ENCODE measurements around the gene EFCC1.
"Not testable (repeated sequence)": the region's sequence is repeated elsewhere in the genome, so short reads cannot be mapped to it uniquely, and the experiment has no call there.

Gene EFCC1

DNA sequence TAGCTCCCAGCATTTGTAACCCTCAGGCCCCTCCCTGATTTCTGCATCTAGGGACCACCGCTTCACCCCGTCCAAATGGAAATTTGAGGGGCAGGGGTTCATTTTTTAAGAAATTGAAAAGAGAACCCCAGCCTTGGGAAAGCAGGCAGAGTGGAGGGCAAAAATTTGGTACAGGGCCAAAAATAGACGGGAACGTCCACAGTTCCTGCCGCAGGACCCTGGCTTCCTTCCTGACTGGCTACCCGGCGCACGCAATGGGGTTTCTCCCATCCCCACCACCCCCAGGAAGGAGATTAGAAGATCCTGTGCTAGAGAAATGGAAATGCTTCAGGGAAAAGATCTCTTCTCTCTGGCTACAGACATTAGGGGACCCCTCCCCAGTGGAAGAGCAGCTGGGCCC is 80.4 kb downstream of the EFCC1 start:
- DNase-seq (ENCODE audit: low read depth): no peak

DNA sequence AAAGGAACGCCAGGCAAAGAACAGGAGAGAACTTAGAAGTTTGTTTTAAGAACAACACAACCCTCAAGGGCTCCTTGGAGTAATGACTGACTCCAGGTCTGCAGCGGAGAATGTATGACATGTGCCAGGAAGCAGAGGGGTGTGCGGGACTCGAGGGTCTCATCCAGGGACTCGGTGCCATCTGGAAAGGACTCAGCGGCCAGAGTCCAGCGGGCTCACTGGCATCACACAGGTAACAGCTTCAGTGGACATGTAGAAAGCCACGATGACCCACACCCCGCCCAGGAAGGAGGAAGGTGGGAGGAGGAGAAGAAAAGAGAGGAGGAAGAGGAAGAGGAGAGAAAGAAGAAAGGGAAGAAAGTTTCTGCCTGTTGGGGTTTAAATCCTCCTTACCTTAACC is 80.9 kb downstream of the EFCC1 start:
- DNase-seq (ENCODE audit: low read depth): no peak

DNA sequence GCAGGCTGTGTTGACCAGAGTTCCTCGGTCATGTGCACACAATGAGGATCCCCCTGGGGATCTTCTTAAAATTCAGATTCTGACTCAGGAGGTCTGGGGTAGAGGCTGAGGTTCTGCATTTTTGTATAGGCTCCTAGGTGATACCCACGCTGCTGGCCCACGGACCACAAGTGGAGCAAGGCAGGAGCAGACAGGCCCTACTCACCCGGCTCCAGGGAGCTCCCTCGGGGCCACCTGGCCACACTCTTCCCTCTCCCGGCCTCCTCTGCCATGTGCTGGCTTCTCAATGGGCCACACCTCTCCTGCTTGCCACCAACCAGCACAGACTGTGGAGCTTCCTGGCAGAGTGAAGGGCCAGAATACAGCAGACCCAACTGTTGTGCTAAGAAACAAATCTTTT is 83.4 kb downstream of the EFCC1 start:
- no peak for DNase-seq (ENCODE audit: low read depth)

DNA sequence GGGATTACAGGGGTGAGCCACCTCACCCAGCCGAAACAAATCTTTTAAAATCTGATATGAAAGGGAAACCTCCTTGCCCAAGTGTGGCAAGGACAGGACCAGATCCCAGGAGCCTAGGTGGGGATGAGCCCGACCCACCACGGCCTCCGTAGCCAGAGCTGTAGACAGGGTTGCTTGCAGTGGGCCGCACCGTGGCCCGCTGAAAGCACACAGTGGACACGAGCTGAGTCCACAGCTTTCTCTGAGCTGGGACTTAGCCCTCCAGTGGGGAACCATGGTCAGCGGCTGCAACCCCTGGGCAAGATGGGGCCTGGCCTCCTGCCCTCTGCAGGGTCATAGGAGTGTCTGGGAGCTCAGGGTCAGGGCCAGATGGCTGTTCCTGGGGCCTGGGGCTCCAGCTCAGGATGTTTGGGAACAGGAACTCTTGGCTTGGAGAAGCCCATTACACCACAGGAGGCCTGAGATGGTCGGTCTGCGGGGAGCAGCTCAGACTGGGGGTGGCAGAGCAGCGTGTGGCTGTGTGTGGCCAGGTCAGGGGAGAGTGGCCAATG is 84.1 kb downstream of the EFCC1 start:
- no peak for DNase-seq (ENCODE audit: low read depth)

DNA sequence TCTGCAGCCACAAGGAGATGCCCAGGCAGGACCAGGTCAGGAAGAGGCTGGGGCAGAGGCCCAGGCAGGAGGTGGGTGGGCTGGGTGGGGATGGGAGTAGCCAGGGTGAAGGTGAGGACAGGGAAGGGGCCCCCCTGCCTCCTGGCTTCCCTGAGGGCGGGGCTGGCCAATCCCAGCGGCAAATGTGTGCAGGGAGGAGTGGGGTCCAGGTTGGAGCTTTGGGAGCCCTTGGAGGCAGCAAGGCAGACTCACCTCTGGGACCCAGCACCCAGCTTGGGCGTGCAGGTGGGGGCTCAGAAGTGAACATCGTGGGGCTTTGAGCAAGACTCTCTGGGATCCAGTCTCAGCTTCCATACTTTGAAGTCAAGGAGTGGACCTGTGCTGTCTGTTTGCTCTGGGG is 84.7 kb downstream of the EFCC1 start:
- no peak for DNase-seq (ENCODE audit: low read depth)

DNA sequence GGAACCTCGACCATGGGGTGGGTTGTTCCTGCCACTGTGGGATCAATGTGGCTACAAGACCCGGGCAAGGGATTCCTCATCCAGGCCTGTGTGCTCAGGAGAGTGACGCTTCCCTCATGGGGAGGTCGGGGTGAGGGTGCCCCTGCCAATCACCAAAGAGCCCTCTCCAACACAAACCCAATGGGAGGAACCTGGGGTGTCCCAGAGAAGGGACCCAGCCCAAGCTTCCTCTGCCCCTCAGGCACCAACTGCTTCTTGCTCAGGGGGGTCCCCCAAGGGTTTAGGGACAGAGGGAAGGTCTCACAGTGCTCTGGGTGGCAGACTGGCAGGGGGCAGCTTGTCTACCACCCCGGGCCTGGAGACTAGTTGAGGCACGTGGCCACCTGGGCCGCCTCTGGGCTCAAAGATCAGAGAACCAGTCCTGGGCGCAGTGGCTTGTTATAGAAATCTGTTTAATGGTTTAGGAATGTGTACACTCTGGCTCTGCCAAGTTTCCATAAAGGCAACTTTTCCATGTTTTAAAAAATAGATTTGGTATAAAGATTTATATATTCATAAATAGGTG is 86.1 kb downstream of the EFCC1 start:
- DNase-seq (ENCODE audit: low read depth): no peak

DNA sequence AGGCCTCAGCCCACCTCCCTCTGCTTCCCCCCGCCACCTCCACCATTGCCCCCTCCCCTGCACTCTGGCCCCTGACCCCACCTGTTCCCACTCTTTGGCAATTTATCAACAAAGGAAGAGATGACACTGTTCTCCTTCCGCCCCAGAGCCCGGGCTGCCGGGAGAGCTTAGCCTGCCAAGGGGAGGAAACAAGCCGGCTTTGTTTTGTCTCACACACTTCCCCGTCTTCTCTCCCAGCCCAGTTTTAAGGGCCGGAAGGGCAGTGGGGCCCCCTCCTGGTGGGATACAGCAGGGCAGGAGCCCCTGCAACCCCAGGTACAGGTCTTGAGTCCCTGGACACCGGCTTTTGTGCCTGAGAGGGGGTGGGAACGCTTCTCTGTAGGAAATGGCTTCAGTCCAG is 86.8 kb downstream of the EFCC1 start:
- DNase-seq (ENCODE audit: low read depth): not testable (repeated sequence)

DNA sequence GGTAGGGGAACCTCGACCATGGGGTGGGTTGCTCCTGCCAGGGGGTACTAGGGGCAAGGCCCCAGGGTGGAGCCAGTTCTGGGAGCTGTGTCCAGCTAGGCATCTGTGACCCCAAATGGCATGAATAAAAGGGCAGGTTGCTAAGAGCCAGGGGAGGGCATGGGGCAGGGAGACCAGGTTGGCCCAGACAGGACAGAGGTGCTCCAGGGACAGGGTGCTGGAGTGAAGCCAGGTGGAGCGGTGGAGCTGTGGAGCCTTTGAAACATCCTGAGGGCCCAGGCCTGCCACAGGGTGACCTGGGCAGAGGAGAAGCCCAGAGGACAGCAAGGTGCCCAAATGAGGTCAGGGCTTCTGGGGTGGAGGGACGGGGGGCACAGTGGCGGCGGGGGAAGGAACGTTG is 87.2 kb downstream of the EFCC1 start:
- not testable (repeated sequence) for DNase-seq (ENCODE audit: low read depth)

All from amniotic epithelial cell (primary cell).